GM18951 (cell line): ENCODE results near the gene NXPE4.
"Not testable (repeated sequence)": the region's sequence is repeated elsewhere in the genome, so short reads cannot be mapped to it uniquely, and the experiment has no call there.

ENCODE experiments used
- POLR2A ChIP-seq: IDR thresholded peaks from 4 replicates; pipeline ENCODE4 v1.6.1; 2011; ENCODE audit warnings: mild to moderate bottlenecking; ENCODE audit not compliant: insufficient read length, insufficient read depth; ENCODE audit errors: extremely low read depth
- in situ Hi-C: fragments of 300-500 bp; cut with MboI; formaldehyde crosslinking; loops from one replicate; pipeline ENCODE4 v1.12.0; 2022; ENCODE audit warnings: low sequenced_read_pairs, mixed read lengths, inconsistent platforms; ENCODE audit not compliant: unreplicated experiment

Gene NXPE4

DNA sequence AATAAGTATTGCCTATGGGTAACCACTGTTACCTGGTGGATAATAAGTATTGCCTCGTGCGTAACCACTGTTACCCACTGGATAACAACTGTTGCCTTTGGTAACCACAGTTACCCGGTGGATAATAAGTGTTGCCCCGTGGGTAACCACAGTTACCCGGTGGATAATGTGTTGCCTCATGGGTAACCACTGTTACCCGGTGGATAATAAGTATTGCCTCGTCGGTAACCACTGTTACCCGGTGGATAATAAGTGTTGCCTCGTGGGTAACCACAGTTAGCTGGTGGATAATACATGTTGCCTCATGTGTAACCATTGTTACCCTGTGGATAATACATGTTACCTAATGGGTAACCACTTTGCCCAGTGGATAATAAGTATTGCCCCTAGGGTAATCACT, 9.8 kb upstream of the NXPE4 start:
- no peak for TF ChIP-seq POLR2A
- in situ Hi-C loops: no loop called here

GRCh38 chr11:114604886-114605285, 9.3 kb upstream of the NXPE4 start:
- in situ Hi-C loops: no loop called here
- no peak for TF ChIP-seq POLR2A

GRCh38 chr11:114604179-114604813, 8.7 kb upstream of the NXPE4 start:
- TF ChIP-seq POLR2A: no peak
- in situ Hi-C loops: no loop called here

DNA sequence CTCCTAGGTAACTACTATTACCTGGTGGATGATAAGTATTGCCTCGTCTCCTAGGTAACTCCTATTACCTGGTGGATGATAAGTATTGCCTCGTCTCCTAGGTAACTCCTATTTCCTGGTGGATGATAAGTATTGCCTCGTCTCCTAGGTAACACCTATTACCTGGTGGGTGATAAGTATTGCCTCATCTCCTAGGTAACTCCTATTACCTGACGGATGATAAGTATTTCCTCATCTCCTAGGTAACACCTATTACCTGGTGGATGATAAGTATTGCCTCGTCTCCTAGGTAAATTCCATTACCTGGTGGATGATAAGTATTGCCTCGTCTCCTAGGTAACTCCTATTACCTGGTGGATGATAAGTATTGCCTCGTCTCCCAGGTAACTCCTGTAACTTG, 7.6 kb upstream of the NXPE4 start:
- in situ Hi-C loops: not testable (repeated sequence)

GRCh38 chr11:114598461-114598860, 2.9 kb upstream of the NXPE4 start:
- no peak for TF ChIP-seq POLR2A
- in situ Hi-C loops: no loop called here

- in situ Hi-C loops: no loop called here
Observed at GRCh38 chr11:114596175-114596919, 761 bp upstream of the NXPE4 start.

DNA sequence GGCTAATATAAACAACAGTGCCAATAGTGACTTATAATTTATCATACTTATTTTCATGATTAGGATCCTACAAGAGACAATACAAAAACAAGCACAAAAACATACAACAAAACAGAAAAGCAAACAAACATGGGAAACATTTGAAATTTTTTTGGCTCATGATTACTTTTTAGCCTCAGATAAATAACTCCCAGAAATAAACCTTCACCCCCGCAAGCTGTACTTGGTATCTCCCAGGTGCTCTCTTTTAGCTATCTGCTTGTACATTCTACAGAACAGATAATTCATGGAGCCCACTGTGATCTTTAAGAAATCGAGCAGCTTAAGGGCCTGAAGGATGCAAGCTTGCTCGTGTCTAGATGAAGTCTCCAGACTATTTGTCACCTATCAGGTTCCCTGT, 883 bp downstream of the NXPE4 start:
- TF ChIP-seq POLR2A: no peak
- in situ Hi-C loops: no loop called here

More at GRCh38 chr11:114596175-114596919, 761 bp upstream of the NXPE4 start:
- no peak for TF ChIP-seq POLR2A

GRCh38 chr11:114587398-114587953, 8.1 kb downstream of the NXPE4 start:
- TF ChIP-seq POLR2A: no peak
- in situ Hi-C loops: no loop called here

DNA sequence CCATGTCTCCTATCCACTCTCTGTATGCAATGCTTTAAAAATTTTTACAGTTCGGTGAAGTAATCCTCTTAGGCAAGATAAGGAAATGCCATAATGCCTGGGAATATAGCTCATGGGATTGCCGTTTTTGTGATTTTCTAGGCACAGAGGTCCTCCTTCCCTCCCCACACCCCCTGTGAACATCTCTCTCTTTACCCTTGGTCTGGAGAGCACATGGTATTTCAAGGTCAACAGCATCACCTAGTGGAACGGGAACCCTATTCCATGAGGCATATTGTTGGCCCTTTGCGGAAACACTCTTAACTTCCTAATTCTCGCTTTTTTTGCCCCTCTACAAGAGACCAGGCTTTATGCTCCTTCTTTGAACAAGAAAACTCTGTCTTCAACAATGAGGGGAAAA, 8.8 kb downstream of the NXPE4 start:
- in situ Hi-C loops: no loop called here
- no peak for TF ChIP-seq POLR2A

GRCh38 chr11:114571712-114572111, 23.9 kb downstream of the NXPE4 start:
- no peak for TF ChIP-seq POLR2A
- in situ Hi-C loops: loop anchor here (10.0 kb wide), 1 partner anchor 227 kb away; no protein-coding TSS in a partner anchor

DNA sequence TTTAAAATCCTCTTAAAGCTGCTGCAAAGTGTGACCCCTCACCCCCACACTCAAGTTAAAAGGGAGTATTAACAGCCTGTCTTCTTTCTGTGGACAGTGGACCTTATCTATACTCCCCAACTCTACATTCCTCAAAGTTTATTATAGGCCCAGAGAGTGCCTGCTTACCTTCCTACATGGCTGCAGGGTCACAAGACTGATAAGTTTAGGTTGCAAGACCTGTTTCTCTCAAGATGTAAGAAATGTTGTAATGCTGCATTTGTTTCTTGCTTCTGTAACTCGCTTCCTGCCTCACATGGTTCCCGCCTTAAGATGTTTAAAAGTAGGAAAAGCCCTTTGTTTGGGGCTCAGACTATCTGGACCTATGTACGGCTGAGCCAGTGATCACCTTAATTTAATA, 25.8 kb downstream of the NXPE4 start:
- no peak for TF ChIP-seq POLR2A
- in situ Hi-C loops: loop anchor here (10.0 kb wide), 1 partner anchor 225 kb away; no protein-coding TSS in a partner anchor

DNA sequence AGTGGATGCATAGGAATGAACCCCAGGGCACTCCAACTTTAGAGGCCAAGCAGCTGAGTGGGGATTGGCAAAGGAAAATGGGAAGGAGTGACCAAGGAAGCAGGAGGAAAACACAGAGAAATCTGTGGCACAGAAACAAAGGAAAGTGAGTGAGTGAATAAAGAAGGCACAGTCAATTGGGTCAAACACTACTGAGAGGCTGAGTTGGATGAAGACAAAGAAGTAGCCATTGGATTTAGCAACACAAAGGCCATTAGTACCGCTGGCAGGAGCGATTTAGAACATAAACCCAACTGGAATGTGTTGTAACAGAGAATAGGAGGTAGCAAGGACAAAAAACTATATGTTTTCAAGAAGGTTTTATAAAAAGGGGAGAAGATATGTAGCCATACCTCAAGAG, 29.3 kb downstream of the NXPE4 start:
- no peak for TF ChIP-seq POLR2A

GRCh38 chr11:114564831-114565230, 30.8 kb downstream of the NXPE4 start:
- in situ Hi-C loops: no loop called here
- no peak for TF ChIP-seq POLR2A

More for the DNA sequence above, 29.3 kb downstream of the NXPE4 start:
- in situ Hi-C loops: no loop called here

- in situ Hi-C loops: no loop called here
- TF ChIP-seq POLR2A: no peak
Observed at GRCh38 chr11:114563077-114563476, 32.5 kb downstream of the NXPE4 start.
